Lower leg skin (tissue), 4 donors: ENCODE measurements around the gene SSR4. TPM values are rescaled to one million over a fixed set of nuclear protein-coding genes. Genes with fewer than 3 reads are reported as not detected.

ENCODE experiments used
- DNase-seq, 2 donors: peaks; one replicate each; pipeline ENCODE4 v3.0.0-alpha.2; 2019; ENCODE audit warnings: low spot score in 2 of 2
- H3K4me3 ChIP-seq: fragments of 200-600 bp; sonication (generic); 2 replicates; pipeline ENCODE4 v1.5.1; 2017; ENCODE audit warnings: mild to moderate bottlenecking, low read depth; ENCODE audit not compliant: poor library complexity, severe bottlenecking
- CTCF ChIP-seq, 3 donors: fragments of 450-650 bp; IDR thresholded peaks; one replicate each; pipeline ENCODE4 v1.5.1; 2016; ENCODE audit warnings: antibody characterized with exemption in 3 of 3, mild to moderate bottlenecking in 3 of 3, moderate library complexity in 2 of 3
- POLR2A ChIP-seq, 2 donors: fragments of 450-650 bp; IDR thresholded peaks; one replicate each; pipeline ENCODE4 v1.6.1; 2016 to 2017; ENCODE audit warnings: antibody characterized with exemption in 2 of 2, mild to moderate bottlenecking in 1 of 2, moderate library complexity in 1 of 2
- WGBS, 2 donors: methylation state at CpG; one replicate each; pipeline ENCODE4 v1.1.5; 2018; 5-methylcytosine and 5-hydroxymethylcytosine counted together
- intact Hi-C: fragments of 100-400 bp; cut with DNase I; formaldehyde crosslinking; loops from one replicate; pipeline ENCODE4 v1.15.0; 2023; ENCODE audit warnings: low total_unique reads
- total RNA-seq, 4 donors: library from RNA; depleted of rRNA; stranded (reverse); fragments of >200 nt; gene quantifications; one replicate each; pipeline ENCODE4 v1.1.0, GENCODE V29; 2016

SSR4 gene
- total RNA-seq, 4 donors from 2014 or later: 90.2 to 169 (median 156) TPM

DNA sequence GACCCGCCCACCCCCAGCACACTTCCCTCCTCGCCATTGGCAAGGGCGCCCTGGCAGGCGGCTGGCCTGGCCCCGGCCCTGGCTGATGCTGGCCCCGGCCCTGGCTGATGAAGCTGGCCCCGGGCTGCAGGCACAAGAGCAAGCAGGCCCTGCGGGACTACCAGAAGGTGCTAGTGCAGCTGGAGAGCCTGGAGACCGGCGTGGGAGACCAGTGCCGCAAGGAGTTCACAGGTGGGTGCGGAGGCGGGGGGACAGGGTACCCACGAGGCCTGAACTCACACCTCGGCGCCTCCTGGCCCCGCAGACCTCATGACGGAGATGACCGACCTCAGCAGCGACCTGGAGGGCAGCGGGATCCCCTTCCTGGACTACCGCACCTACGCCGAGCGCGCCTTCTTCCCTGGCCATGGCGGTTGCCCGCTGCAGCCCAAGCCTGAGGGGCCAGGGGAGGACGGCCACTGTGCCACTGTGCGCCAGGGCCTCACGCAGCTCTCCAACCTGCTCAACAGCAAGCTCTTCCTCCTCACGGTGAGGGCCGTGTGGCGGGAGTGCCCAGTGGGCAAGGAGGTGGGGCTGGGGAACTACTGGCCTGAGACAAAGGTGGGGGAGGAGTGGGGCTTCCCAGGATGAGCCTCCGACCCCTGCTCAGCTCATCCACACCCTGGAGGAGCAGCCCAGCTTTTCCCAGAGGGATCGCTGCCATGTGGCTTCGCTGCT is 19.7 kb upstream of the SSR4 start:
- intact Hi-C loops: loop anchor here (5.0 kb wide), 1 partner anchor 1892 kb away; no protein-coding TSS in a partner anchor
- 91 to 100% methylated on average over 1 to 34 of the region's 37 CpGs for WGBS, 2 donors
- DNase-seq: no peak
- TF ChIP-seq CTCF (IDR thresholded peaks at IDR 0.05): no peak
- no peak for TF ChIP-seq POLR2A (IDR thresholded peaks at IDR 0.05)
- no peak overlapping the region for H3K4me3 ChIP-seq

- intact Hi-C loops: no loop called here
- no peak for DNase-seq
- WGBS, 2 donors: 94 to 97% methylated on average over 13 to 36 of the region's 42 CpGs
- TF ChIP-seq CTCF (IDR thresholded peaks at IDR 0.05): no peak
- no peak overlapping the region for H3K4me3 ChIP-seq
Observed at GRCh38 chrX:153775293-153776119, 19.0 kb upstream of the SSR4 start.

- intact Hi-C loops: no loop called here
- no peak for DNase-seq
- WGBS, 2 donors: 88 to 100% methylated on average over 3 to 4 of the region's 20 CpGs
- no peak overlapping the region for H3K4me3 ChIP-seq
- TF ChIP-seq CTCF (IDR thresholded peaks at IDR 0.05): no peak
- TF ChIP-seq POLR2A (IDR thresholded peaks at IDR 0.05): no peak
Observed at GRCh38 chrX:153776120-153776599, 18.3 kb upstream of the SSR4 start.

GRCh38 chrX:153776611-153777045 is 17.8 kb upstream of the SSR4 start:
- no peak for TF ChIP-seq POLR2A (IDR thresholded peaks at IDR 0.05)
- no peak for TF ChIP-seq CTCF (IDR thresholded peaks at IDR 0.05)
- intact Hi-C loops: no loop called here
- no peak overlapping the region for H3K4me3 ChIP-seq
- WGBS, 2 donors: 60 to 87% methylated on average over 1 to 7 of the region's 22 CpGs
- DNase-seq: no peak

DNA sequence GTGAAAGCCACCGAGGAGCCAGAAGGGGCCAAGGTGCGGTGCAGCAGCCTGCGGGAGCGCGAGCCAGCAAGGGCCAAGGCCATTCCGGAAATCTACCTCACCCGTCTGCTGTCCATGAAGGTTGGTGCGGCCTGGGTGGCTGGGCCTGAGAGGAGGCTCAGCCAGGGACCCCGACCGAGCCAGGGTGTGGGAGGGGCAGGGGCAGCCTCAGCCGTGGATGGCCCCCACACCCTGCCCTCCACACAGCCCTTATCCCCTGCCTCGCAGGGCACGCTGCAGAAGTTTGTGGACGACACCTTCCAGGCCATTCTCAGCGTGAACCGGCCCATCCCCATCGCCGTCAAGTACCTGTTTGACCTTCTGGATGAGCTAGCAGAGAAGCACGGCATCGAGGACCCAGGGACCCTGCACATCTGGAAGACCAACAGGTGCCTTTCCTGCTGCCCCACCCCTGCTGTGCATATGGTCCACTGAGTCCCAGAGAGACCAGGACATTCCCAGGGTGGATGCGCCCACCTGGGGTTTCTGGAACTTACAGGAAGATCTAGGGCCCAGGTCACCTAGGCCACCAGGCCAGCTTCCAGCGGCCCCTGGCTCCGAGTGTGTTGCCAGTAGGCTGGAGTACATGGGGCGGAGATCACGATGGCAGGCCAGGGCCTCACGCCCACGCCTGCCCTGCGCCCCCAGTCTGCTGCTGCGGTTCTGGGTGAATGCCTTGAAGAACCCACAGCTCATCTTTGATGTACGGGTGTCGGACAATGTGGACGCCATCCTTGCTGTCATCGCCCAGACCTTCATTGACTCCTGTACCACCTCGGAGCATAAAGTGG is 17.0 kb upstream of the SSR4 start:
- 76 to 92% methylated on average over 8 to 29 of the region's 34 CpGs for WGBS, 2 donors
- no peak for TF ChIP-seq POLR2A (IDR thresholded peaks at IDR 0.05)
- no peak for TF ChIP-seq CTCF (IDR thresholded peaks at IDR 0.05)
- intact Hi-C loops: no loop called here
- H3K4me3 ChIP-seq: no peak overlapping the region
- no peak for DNase-seq
